BJ (cell line): ENCODE measurements around the gene BTBD10. TPM values are rescaled to one million over a fixed set of nuclear protein-coding genes. Genes with fewer than 3 reads are reported as not detected.

ENCODE experiments used
- CTCF ChIA-PET: fragments of 350-600 bp; formaldehyde crosslinking; extraction: SDS; loops from one replicate; lab custom pipeline; 2021; ENCODE audit warnings: antibody characterized with exemption, inconsistent platforms; lab: Yijun Ruan, JAX
- POLR2A ChIA-PET: fragments of 300-600 bp; sonication (Branson Sonifier 250); formaldehyde crosslinking; extraction: SDS; loops from one replicate; lab custom pipeline; 2021; ENCODE audit warnings: antibody characterized with exemption; lab: Charles Lee
- DNase-seq: peaks from one replicate; pipeline ENCODE4 v3.0.0-alpha.2; 2011; ENCODE audit warnings: low read depth
- H3K27me3 ChIP-seq: 2 replicates; pipeline ENCODE4 v1.6.0; 2011; ENCODE audit warnings: low read length; ENCODE audit not compliant: control insufficient read depth, insufficient read depth
- H3K36me3 ChIP-seq: 2 replicates; pipeline ENCODE4 v1.5.1; 2011; ENCODE audit warnings: low read length; ENCODE audit not compliant: control insufficient read depth, insufficient read depth
- H3K4me3 ChIP-seq: 2 replicates; pipeline ENCODE4 v1.5.1; 2011; ENCODE audit warnings: low read depth, mild to moderate bottlenecking, control low read depth, low read length
- polyA plus RNA-seq: library from polyadenylated mRNA; depleted of rRNA; stranded (reverse); fragments of >200 nt; gene quantifications from 2 replicates; pipeline ENCODE4 v1.2.3, GENCODE V29; 2011
- TF ChIP-seq, protein P1 (sequence below): IDR thresholded peaks from 2 replicates; pipeline ENCODE4 v1.5.1; 2011; ENCODE audit warnings: low read depth, mild to moderate bottlenecking, control low read depth, inconsistent platforms, low read length, moderate library complexity; ENCODE audit not compliant: insufficient read depth

Gene BTBD10
- polyA plus RNA-seq, 1 experiment = 26.9 TPM

DNA sequence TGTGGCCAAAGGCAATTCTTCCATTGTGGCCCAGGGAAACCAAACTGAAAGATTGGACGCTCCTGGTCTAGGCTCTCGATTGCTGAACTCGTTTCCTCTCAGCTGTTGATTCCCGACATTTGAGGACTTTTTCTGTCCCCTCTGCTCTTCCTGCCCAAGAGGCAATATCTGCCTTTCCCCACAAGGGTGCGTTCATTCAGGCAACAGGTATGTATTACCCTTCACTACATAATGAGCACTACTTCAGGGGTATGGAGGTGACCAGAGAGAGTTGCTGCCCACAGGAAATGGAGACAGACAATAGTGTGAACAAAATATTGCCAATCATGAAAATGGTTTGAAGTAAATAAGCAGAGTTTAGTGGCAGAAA is 24.6 kb upstream of the BTBD10 start:
- H3K27me3 ChIP-seq = no peaks in the 10 kb centered on the region
- DNase-seq = no peak
- TF ChIP-seq, protein P1, sequence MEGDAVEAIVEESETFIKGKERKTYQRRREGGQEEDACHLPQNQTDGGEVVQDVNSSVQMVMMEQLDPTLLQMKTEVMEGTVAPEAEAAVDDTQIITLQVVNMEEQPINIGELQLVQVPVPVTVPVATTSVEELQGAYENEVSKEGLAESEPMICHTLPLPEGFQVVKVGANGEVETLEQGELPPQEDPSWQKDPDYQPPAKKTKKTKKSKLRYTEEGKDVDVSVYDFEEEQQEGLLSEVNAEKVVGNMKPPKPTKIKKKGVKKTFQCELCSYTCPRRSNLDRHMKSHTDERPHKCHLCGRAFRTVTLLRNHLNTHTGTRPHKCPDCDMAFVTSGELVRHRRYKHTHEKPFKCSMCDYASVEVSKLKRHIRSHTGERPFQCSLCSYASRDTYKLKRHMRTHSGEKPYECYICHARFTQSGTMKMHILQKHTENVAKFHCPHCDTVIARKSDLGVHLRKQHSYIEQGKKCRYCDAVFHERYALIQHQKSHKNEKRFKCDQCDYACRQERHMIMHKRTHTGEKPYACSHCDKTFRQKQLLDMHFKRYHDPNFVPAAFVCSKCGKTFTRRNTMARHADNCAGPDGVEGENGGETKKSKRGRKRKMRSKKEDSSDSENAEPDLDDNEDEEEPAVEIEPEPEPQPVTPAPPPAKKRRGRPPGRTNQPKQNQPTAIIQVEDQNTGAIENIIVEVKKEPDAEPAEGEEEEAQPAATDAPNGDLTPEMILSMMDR = peak; percentile 41
- H3K4me3 ChIP-seq = no peak overlapping the region
- no peaks in the 10 kb centered on the region for H3K36me3 ChIP-seq
- ChIA-PET POLR2A (interaction anchor here (0.6 kb wide), 1 partner anchor 89 kb away, joined by 5 read pairs; no protein-coding TSS in a partner anchor), CTCF (interaction anchor here (0.7 to 1.5 kb wide), 5 partner anchors 9 to 190 kb away, joined by 3 to 4 read pairs (median 4); partner anchors contain the start of gene PTH)

DNA sequence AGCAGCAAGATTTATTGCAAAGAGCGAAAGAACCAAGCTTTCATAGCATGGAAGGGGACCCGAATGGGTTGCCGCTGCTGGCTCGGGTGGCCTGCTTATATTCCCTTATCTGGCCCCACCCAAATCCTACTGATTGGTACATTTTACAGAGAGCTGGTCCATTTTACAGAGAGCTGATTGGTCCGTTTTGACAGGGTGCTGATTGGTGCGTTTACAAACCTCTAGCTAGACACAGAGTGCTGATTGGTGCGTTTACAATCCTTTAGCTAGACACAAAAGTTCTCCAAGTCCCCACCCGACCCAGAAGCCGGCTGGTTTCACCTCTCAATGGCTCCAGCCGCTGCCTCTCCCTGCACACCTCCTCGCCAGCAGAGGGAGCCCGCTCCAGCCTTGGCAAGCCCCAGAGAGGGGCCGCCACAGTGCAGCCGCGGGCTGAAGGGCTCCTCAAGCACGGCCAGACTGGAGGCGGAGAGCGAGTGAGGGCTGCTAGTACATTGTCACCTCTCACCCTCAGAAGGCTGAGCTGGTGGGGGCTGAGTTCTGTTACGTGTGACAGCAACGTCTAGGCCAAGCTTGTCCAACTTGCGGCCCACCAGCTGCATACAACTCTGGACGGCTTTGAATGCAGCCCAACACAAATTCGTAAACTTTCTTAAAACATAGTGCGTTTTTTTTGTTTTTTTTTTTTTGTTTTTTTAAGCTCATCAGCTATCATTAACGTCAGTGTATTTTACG is 24.1 kb upstream of the BTBD10 start:
- DNase-seq = no peak
- H3K4me3 ChIP-seq = no peak overlapping the region
- POLR2A ChIA-PET = interaction anchor here (0.6 kb wide), 1 partner anchor 89 kb away, joined by 5 read pairs; no protein-coding TSS in a partner anchor

DNA sequence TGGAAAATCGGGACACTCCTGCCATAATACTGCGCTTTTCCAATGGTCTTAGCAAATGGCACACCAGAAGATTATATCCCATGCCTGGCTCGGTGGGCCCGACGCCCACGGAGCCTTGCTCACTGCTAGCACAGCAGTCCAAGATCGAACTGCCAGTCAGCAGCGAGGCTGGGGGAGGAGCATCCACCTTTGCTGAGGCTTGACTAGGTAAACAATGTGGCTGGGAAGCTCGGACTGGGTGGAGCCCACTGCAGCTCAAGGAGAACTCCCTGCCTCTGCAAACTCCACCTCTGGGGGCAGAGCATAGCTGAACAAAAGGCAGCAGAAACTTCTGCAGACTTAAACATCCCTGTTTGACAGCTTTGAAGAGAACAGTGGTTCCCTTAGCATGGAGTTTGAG is 17.2 kb upstream of the BTBD10 start:
- Histone ChIP-seq H3K36me3 (no peaks in the 10 kb centered on the region), H3K27me3 (peaks cover 2% of the 10 kb centered on the region; the same call in 1 of the 2 replicates), H3K4me3 (no peak overlapping the region)
- DNase-seq = no peak
- TF ChIP-seq, protein P1 = no peak
- CTCF ChIA-PET = interaction anchor here (1.0 to 1.1 kb wide), 2 partner anchors 14 to 270 kb away, joined by 3 to 5 read pairs; no protein-coding TSS in a partner anchor
- POLR2A ChIA-PET = no interaction called here

More for the DNA sequence above, 24.1 kb upstream of the BTBD10 start:
- Histone ChIP-seq H3K36me3 (no peaks in the 10 kb centered on the region), H3K27me3 (no peaks in the 10 kb centered on the region)
- TF ChIP-seq, protein P1 = peak; percentile 43
- CTCF ChIA-PET = interaction anchor here (0.6 to 1.5 kb wide), 6 partner anchors 9 to 470 kb away, joined by 3 to 4 read pairs (median 4); partner anchors contain the start of gene PTH

DNA sequence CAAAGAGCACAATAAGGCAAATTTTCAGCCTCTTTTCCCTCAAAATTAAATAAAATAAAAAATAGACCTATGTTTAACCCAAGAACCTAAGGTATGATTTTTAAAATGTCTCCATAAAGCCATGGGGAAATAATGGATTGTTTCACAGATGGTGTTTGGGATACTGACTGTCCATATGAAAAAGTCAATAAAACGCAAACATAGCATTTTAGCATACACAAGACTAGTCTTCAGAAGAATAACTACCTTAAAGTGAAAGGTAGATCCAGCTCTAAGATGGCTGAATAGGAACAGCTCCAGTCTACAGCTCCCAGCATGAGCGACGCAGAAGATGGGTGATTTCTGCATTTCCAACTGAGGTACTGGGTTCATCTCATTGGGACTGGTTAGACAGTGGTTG is 16.7 kb upstream of the BTBD10 start:
- TF ChIP-seq, protein P1 = no peak
- ChIA-PET POLR2A (no interaction called here), CTCF (interaction anchor here (1.1 kb wide), 1 partner anchor 270 kb away, joined by 3 read pairs; no protein-coding TSS in a partner anchor)
- DNase-seq = no peak
- no peaks in the 10 kb centered on the region for H3K36me3 ChIP-seq
- peaks cover 2% of the 10 kb centered on the region; the same call in 1 of the 2 replicates for H3K27me3 ChIP-seq
- H3K4me3 ChIP-seq = no peak overlapping the region

DNA sequence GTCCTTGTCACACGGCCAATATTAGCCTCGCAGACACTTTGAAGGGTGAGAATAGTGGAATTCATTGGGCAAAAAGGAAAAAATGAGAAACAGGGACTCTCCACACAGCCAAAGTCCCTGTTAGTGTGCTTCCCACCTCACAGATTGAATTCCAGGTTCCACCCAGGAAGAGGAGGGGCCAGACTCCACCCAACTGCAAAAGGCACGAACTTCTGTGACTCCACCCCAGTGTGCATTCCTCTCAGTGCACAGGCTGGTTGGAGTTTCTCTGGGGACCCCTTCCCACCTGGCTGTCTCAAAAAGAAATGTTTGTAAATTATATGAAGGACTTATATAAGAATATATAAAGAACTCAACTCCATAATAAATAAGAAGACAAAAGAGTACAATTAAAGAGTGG is 12.1 kb upstream of the BTBD10 start:
- Histone ChIP-seq H3K4me3 (no peak overlapping the region), H3K36me3 (no peaks in the 10 kb centered on the region), H3K27me3 (peaks cover 4% of the 10 kb centered on the region)
- no peak for DNase-seq
- TF ChIP-seq, protein P1 = no peak
- POLR2A ChIA-PET = no interaction called here
- CTCF ChIA-PET = no interaction called here
